NT2/D1 (cell line): ENCODE measurements around the gene IRAK2.

Experiments
- SUZ12 ChIP-seq: IDR thresholded peaks from 2 replicates; pipeline ENCODE4 v1.6.1; 2011; ENCODE audit not compliant: insufficient read length, insufficient read depth; ENCODE audit errors: extremely low read depth
- ZNF274 ChIP-seq: IDR thresholded peaks from 2 replicates; pipeline ENCODE4 v1.6.1; 2011; ENCODE audit warnings: mild to moderate bottlenecking, low read depth, low read length

- TF ChIP-seq ZNF274 = no peak
- no peak for TF ChIP-seq SUZ12
These were observed 76.1 kb downstream of the IRAK2 start for GRCh38 chr3:10240799-10241198.
